CD8-positive, alpha-beta memory T cell (primary cell): ENCODE results near the gene ADAMTS1. TPM values are rescaled to one million over a fixed set of nuclear protein-coding genes. Genes with fewer than 3 reads are reported as not detected.
A peak's percentile ranks its signal among the peaks of the same experiment; 100 is the strongest.

ENCODE experiments used
- CTCF ChIA-PET: fragments of 350-600 bp; sonication (Branson Sonifier 250); formaldehyde crosslinking; loops from one replicate; lab custom pipeline; 2021; ENCODE audit warnings: antibody characterized with exemption; lab: Charles Lee
- POLR2A ChIA-PET: fragments of 350-600 bp; sonication (Branson Sonifier 250); formaldehyde crosslinking; loops from one replicate; lab custom pipeline; 2021; ENCODE audit warnings: antibody characterized with exemption; lab: Charles Lee
- DNase-seq, 5 donors: peaks; one replicate each; pipeline versions ENCODE4 v3.0.0 to v3.0.0-alpha.2; 2020 to 2022; ENCODE audit warnings: mixed read lengths in 1 of 5
- H3K27ac ChIP-seq: one replicate; pipeline ENCODE4 v1.7.0; 2013; ENCODE audit warnings: low read depth, mild to moderate bottlenecking, low read length, moderate library complexity
- H3K27me3 ChIP-seq: 2 replicates; pipeline ENCODE4 v1.7.0; 2013; ENCODE audit warnings: low read length, mild to moderate bottlenecking; ENCODE audit not compliant: insufficient read depth, poor library complexity, severe bottlenecking
- H3K36me3 ChIP-seq: 2 replicates; pipeline ENCODE4 v1.7.0; 2013; ENCODE audit warnings: mild to moderate bottlenecking, low read length, moderate library complexity; ENCODE audit not compliant: insufficient read depth
- H3K4me1 ChIP-seq: 2 replicates; pipeline ENCODE4 v1.7.0; 2013; ENCODE audit warnings: mild to moderate bottlenecking, low read length, moderate library complexity; ENCODE audit not compliant: insufficient read depth
- H3K4me3 ChIP-seq: 2 replicates; pipeline ENCODE4 v1.7.0; 2013; ENCODE audit warnings: mild to moderate bottlenecking, low read length
- H3K9me3 ChIP-seq: 2 replicates; pipeline ENCODE4 v1.7.0; 2013; ENCODE audit warnings: mild to moderate bottlenecking, low read length
- H3K27ac Mint-ChIP-seq, 8 donors: one replicate each; pipeline ENCODE4 v1.8.0; 2020 to 2021; ENCODE audit warnings: mixed read lengths in 8 of 8, mild to moderate bottlenecking in 6 of 8, inconsistent platforms in 3 of 8, moderate library complexity in 3 of 8
- H3K27me3 Mint-ChIP-seq, 2 donors: one replicate each; pipeline ENCODE4 v1.8.0; 2020 to 2021; ENCODE audit warnings: mixed read lengths in 2 of 2, mild to moderate bottlenecking in 1 of 2, moderate library complexity in 1 of 2
- H3K36me3 Mint-ChIP-seq, 3 donors: one replicate each; pipeline ENCODE4 v1.8.0; 2020 to 2021; ENCODE audit warnings: mixed read lengths in 3 of 3, inconsistent platforms in 1 of 3, mild to moderate bottlenecking in 1 of 3
- H3K4me1 Mint-ChIP-seq, 3 donors: one replicate each; pipeline ENCODE4 v1.8.0; 2020 to 2021; ENCODE audit warnings: mixed read lengths in 3 of 3, inconsistent platforms in 1 of 3, mild to moderate bottlenecking in 1 of 3
- H3K4me3 Mint-ChIP-seq, 7 donors: one replicate each; pipeline ENCODE4 v1.8.0; 2020 to 2021; ENCODE audit warnings: mixed read lengths in 7 of 7, mild to moderate bottlenecking in 6 of 7, moderate library complexity in 4 of 7, inconsistent platforms in 2 of 7
- H3K9me3 Mint-ChIP-seq, 5 donors: one replicate each; pipeline ENCODE4 v1.8.0; 2020 to 2022; ENCODE audit warnings: mixed read lengths in 5 of 5, mild to moderate bottlenecking in 3 of 5, moderate library complexity in 2 of 5, inconsistent platforms in 1 of 5
- polyA plus RNA-seq: library from polyadenylated mRNA; unstranded; fragments of 300-500 nt; fragmentation: Illumina TruSeq; gene quantifications from one replicate; pipeline ENCODE4 v1.2.3, GENCODE V29; 2021
- total RNA-seq, 2 experiments: library from RNA; stranded (reverse); gene quantifications; one replicate each; pipeline ENCODE4 v1.2.3, GENCODE V29; 2021

The ADAMTS1 gene
- total and polyA plus RNA-seq, 3 experiments from 2014 or later: 0.87 TPM; not detected in 2

GRCh38 chr21:26849428-26850115, 4.4 kb upstream of the ADAMTS1 start:
- no peaks in the 10 kb centered on the region for H3K36me3 Mint-ChIP-seq
- peaks cover 18 to 51% of the 10 kb centered on the region in 2 donors for H3K27me3 Mint-ChIP-seq
- no peaks in the 10 kb centered on the region for H3K9me3 Mint-ChIP-seq
- DNase-seq: peak in 1 of 5 donors; percentile 6
- peaks cover 19 to 23% (median 20%) of the 10 kb centered on the region in 3 donors for H3K4me1 Mint-ChIP-seq
- H3K9me3 ChIP-seq: no peaks in the 10 kb centered on the region
- H3K4me3 Mint-ChIP-seq: no peak overlapping the region
- H3K27ac Mint-ChIP-seq: no peak overlapping the region
- H3K27ac ChIP-seq: no peak overlapping the region
- H3K4me1 ChIP-seq: peaks cover 15% of the 10 kb centered on the region
- no peak overlapping the region for H3K4me3 ChIP-seq
- H3K36me3 ChIP-seq: no peaks in the 10 kb centered on the region
- peaks cover 10% of the 10 kb centered on the region for H3K27me3 ChIP-seq
- CTCF ChIA-PET: no interaction called here
- POLR2A ChIA-PET: no interaction called here

- no peak for DNase-seq
- Histone ChIP-seq H3K9me3 (no peaks in the 10 kb centered on the region), H3K36me3 (no peaks in the 10 kb centered on the region), H3K4me1 (peaks cover 15% of the 10 kb centered on the region), H3K27ac (no peak overlapping the region), H3K27me3 (peaks cover 13% of the 10 kb centered on the region), H3K4me3 (no peak overlapping the region)
- Mint-ChIP-seq H3K4me3 (no peak overlapping the region), H3K4me1 (peaks cover 28 to 36% (median 31%) of the 10 kb centered on the region in 3 donors), H3K9me3 (no peaks in the 10 kb centered on the region), H3K36me3 (no peaks in the 10 kb centered on the region), H3K27me3 (peaks cover 25 to 61% of the 10 kb centered on the region in 2 donors), H3K27ac (no peak overlapping the region)
- ChIA-PET POLR2A (no interaction called here), CTCF (interaction anchor here (1.2 kb wide), 1 partner anchor 1897 kb away, joined by 3 read pairs; no protein-coding TSS in a partner anchor)
Observed at GRCh38 chr21:26847921-26848320, 2.7 kb upstream of the ADAMTS1 start.

- DNase-seq: no peak
- Histone ChIP-seq H3K27ac (no peak overlapping the region), H3K27me3 (peaks cover 18% of the 10 kb centered on the region), H3K4me3 (no peak overlapping the region), H3K9me3 (no peaks in the 10 kb centered on the region), H3K4me1 (peaks cover 15% of the 10 kb centered on the region), H3K36me3 (no peaks in the 10 kb centered on the region)
- Mint-ChIP-seq H3K36me3 (no peaks in the 10 kb centered on the region), H3K4me3 (peak overlapping the region; percentile 34 to 93 (median 81)), H3K9me3 (no peaks in the 10 kb centered on the region), H3K27ac (peak overlapping the region in 3 of 8 donors; percentile 0 to 75 (median 61)), H3K27me3 (peaks cover 28 to 69% of the 10 kb centered on the region in 2 donors), H3K4me1 (peaks cover 28 to 36% (median 34%) of the 10 kb centered on the region in 3 donors)
- ChIA-PET POLR2A (no interaction called here), CTCF (no interaction called here)
Observed at GRCh38 chr21:26847002-26847401, 1.8 kb upstream of the ADAMTS1 start.

- Mint-ChIP-seq H3K4me3 (peak overlapping the region; percentile 34 to 93 (median 81)), H3K27ac (peak overlapping the region in 4 of 8 donors; percentile 0 to 87 (median 38)), H3K27me3 (peaks cover 28 to 71% of the 10 kb centered on the region in 2 donors), H3K4me1 (peaks cover 28 to 36% (median 34%) of the 10 kb centered on the region in 3 donors), H3K36me3 (no peaks in the 10 kb centered on the region), H3K9me3 (peaks cover 0 to 3% (median 0%) of the 10 kb centered on the region in 5 donors)
- POLR2A ChIA-PET: no interaction called here
- H3K27me3 ChIP-seq: peaks cover 19% of the 10 kb centered on the region
- no peak overlapping the region for H3K27ac ChIP-seq
- CTCF ChIA-PET: interaction anchor here (2.3 kb wide), 1 partner anchor 1899 kb away, joined by 5 read pairs; no protein-coding TSS in a partner anchor
- no peaks in the 10 kb centered on the region for H3K9me3 ChIP-seq
- H3K4me3 ChIP-seq: peak overlapping the region; percentile 34
- no peak for DNase-seq
- H3K36me3 ChIP-seq: no peaks in the 10 kb centered on the region
- peaks cover 15% of the 10 kb centered on the region for H3K4me1 ChIP-seq
Observed at GRCh38 chr21:26846036-26846931, 1.1 kb upstream of the ADAMTS1 start.

- no peaks in the 10 kb centered on the region for H3K36me3 ChIP-seq
- H3K27ac Mint-ChIP-seq: peak overlapping the region in 2 of 8 donors; percentile 57 to 78
- DNase-seq: no peak
- no peak overlapping the region for H3K27ac ChIP-seq
- ChIA-PET POLR2A (no interaction called here), CTCF (interaction anchor here (2.3 kb wide), 1 partner anchor 1900 kb away, joined by 5 read pairs; no protein-coding TSS in a partner anchor)
- H3K36me3 Mint-ChIP-seq: no peaks in the 10 kb centered on the region
- peaks cover 0 to 3% (median 0%) of the 10 kb centered on the region in 5 donors for H3K9me3 Mint-ChIP-seq
- peaks cover 28 to 67% of the 10 kb centered on the region in 2 donors for H3K27me3 Mint-ChIP-seq
- H3K4me3 ChIP-seq: peak overlapping the region; percentile 34
- no peaks in the 10 kb centered on the region for H3K9me3 ChIP-seq
- H3K4me3 Mint-ChIP-seq: peak overlapping the region; percentile 34 to 93 (median 81)
- peaks cover 19% of the 10 kb centered on the region for H3K27me3 ChIP-seq
- H3K4me1 ChIP-seq: peaks cover 15% of the 10 kb centered on the region
- peaks cover 28 to 36% (median 35%) of the 10 kb centered on the region in 3 donors for H3K4me1 Mint-ChIP-seq
Observed at GRCh38 chr21:26845759-26846035, 488 bp upstream of the ADAMTS1 start.

GRCh38 chr21:26844258-26845065, 747 bp downstream of the ADAMTS1 start:
- Histone ChIP-seq H3K27ac (no peak overlapping the region), H3K36me3 (no peaks in the 10 kb centered on the region), H3K9me3 (no peaks in the 10 kb centered on the region), H3K4me1 (peaks cover 15% of the 10 kb centered on the region), H3K4me3 (no peak overlapping the region), H3K27me3 (peaks cover 19% of the 10 kb centered on the region)
- peaks cover 28 to 74% of the 10 kb centered on the region in 2 donors for H3K27me3 Mint-ChIP-seq
- ChIA-PET CTCF (interaction anchor here (2.3 kb wide), 1 partner anchor 1901 kb away, joined by 5 read pairs; no protein-coding TSS in a partner anchor), POLR2A (no interaction called here)
- H3K9me3 Mint-ChIP-seq: peaks cover 0 to 3% (median 0%) of the 10 kb centered on the region in 5 donors
- H3K4me3 Mint-ChIP-seq: peak overlapping the region; percentile 66 to 93 (median 83)
- peak in 1 of 5 donors; percentile 4 for DNase-seq
- H3K27ac Mint-ChIP-seq: peak overlapping the region in 1 of 8 donors; percentile 55
- H3K4me1 Mint-ChIP-seq: peaks cover 31 to 46% (median 36%) of the 10 kb centered on the region in 3 donors
- H3K36me3 Mint-ChIP-seq: no peaks in the 10 kb centered on the region

- H3K9me3 Mint-ChIP-seq: peaks cover 0 to 3% (median 0%) of the 10 kb centered on the region in 5 donors
- Histone ChIP-seq H3K4me1 (peaks cover 15% of the 10 kb centered on the region), H3K9me3 (no peaks in the 10 kb centered on the region), H3K36me3 (no peaks in the 10 kb centered on the region), H3K4me3 (peak overlapping the region; percentile 31), H3K27me3 (peaks cover 19% of the 10 kb centered on the region), H3K27ac (no peak overlapping the region)
- DNase-seq: no peak
- ChIA-PET POLR2A (no interaction called here), CTCF (no interaction called here)
- peaks cover 31 to 46% (median 36%) of the 10 kb centered on the region in 3 donors for H3K4me1 Mint-ChIP-seq
- H3K27me3 Mint-ChIP-seq: peaks cover 28 to 74% of the 10 kb centered on the region in 2 donors
- peak overlapping the region in 4 of 8 donors; percentile 3 to 74 (median 58) for H3K27ac Mint-ChIP-seq
- no peaks in the 10 kb centered on the region for H3K36me3 Mint-ChIP-seq
- peak overlapping the region; percentile 66 to 91 (median 83) for H3K4me3 Mint-ChIP-seq
Observed at GRCh38 chr21:26843933-26844257, 1.3 kb downstream of the ADAMTS1 start.
